Measurements from ENCODE around the gene PANK4.

Gene PANK4

DNA sequence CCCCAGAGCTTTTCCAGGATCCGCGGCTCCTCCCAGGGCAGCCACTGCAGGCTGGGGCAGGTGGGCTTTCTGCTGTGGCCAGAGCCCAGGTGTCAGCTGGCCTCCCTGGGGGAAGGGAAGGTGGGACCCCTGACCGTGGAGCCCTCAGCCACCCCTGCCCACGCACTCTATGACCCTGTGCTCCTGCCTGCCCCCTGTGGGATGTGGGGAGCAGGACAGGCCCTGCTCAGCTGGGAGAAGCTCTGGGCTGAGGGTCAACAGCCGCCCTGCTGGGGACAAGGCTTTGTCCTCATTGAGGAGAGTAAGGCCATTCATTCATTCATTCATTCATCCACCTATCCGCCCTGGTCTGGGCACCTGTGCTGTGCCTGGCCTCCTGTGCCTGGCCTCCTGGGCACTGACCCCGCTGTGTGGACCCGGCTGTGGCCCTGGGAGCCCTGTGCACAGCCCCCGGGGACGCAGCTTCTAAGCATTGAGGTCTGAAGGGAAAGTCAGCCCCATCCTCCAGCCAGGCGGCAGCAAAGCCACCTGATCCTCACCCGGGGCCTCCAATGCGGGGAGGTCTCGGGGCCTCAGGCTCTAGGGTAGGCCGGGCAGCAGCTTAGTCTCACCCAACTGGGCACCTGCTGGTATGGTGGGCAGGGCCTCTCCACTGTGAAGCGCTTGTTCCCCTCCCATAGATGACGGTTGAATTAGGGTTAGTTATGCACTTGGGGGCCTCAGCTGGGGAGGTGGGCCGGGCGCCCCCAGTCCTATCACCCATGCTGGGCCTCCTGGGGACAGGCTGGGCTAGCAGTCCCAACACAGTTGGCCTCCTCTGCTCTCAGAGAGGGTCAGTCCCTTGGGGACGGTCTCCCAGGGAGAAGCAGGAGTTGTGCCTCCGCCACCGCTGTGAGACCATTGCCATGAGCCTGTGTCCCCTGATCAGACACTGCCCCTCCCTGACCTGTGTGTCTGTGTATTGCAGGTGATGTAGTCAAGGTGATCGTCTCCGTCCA, 35.8 kb upstream of the PANK4 start:
- Mint-ChIP-seq H3K27me3 (no peaks in the 10 kb centered on the region), H3K27ac (no peak overlapping the region), H3K4me3 (no peak overlapping the region), H3K36me3 (peaks cover 51% of the 10 kb centered on the region), H3K9me3 (no peaks in the 10 kb centered on the region), H3K4me1 (peaks cover 71% of the 10 kb centered on the region)
- peak; percentile 32 for ATAC-seq

DNA sequence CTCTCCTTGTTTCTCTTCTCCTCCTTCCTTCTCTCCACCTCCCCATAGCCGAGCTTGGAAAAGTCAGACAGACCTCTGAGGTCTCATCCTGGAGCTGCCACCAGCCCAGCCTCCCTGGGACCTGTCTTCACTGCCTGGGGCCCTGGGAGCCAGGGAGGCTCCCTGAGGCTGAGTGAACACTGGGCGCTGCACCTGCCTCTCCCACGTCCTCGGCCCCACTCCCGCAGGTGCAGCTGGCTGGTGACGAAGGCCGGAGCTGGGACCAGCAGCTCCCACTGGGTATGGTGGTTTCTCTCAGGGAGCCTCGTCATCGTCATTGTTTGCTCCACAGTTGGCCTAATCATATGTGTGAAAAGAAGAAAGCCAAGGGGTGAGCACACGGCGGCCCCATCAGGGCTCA, 35.0 kb upstream of the PANK4 start:
- Mint-ChIP-seq H3K27ac (peak overlapping the region; percentile 75), H3K27me3 (no peaks in the 10 kb centered on the region), H3K9me3 (no peaks in the 10 kb centered on the region), H3K36me3 (peaks cover 56% of the 10 kb centered on the region), H3K4me1 (peaks cover 70% of the 10 kb centered on the region), H3K4me3 (peak overlapping the region; percentile 7)
- no peak for ATAC-seq

DNA sequence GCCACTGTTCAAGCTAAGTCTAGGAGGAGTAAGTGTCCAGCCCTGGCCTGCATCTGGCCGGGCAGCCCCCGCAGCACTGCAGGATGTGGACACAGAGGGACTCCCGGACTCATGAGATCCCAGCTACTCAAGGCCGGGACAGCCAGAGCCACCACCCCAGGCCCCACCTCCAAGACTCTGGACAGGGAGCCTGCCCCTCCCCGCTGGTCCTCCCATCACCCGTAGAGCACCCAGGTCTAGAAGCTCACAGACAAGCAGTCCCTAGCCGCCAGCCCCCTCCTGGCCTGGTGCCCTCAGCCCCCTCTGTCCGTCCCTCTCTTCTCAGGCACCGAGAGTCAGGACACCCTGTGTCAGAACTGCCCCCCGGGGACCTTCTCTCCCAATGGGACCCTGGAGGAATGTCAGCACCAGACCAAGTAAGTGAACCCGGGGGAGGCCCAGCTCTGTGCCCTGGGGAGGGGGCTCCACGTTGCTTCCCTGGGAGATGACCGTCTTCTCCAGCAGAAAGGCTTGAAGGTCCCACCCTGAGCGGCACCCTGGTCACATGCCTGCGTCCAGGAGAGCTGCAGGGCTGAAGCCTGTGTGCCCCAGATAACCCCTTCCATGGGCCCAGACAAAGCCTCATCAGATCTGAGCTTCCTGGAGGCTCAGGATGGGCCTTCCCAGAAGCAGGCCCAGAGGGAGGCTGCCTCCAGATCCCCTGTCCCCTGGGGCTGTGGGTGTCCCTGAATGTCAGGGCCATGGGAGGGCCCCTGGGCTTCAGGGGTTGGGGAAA, 34.1 kb upstream of the PANK4 start:
- Mint-ChIP-seq H3K4me1 (peaks cover 68% of the 10 kb centered on the region), H3K9me3 (no peaks in the 10 kb centered on the region), H3K36me3 (peaks cover 57% of the 10 kb centered on the region), H3K4me3 (no peak overlapping the region), H3K27ac (peak overlapping the region; percentile 75), H3K27me3 (no peaks in the 10 kb centered on the region)
- no peak for ATAC-seq

DNA sequence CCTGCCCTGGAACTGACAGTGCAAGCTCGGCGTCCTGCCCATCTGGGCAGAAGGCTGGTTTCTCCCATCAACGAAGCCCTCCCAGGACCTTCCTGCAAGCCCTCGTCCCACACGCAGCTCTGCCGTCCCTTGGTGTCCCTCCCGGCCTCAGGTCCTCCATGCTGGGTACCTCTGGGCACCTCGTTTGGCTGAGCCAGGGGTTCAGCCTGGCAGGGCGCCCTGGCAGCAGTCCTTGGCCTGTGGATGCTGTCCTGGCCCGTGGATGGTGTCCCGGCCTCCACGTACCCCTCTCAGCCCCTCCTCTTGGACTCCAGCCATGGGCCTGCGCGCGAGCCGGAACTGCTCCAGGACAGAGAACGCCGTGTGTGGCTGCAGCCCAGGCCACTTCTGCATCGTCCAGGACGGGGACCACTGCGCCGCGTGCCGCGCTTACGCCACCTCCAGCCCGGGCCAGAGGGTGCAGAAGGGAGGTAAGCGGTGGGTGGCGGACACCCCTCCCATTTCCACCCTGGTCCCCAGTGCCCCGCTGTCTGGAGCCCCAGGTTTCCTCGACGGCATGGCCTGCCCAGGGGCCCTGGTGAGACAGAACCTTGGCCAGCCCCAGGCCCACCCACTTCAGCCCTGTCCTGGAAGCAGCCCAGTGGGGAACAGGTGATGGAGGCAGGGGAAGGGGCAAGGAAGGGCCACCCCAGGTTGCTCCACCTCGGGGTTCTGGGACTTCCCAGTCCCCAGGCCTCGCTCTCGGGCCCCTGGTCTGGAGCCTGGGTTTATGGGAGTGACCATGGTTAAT, 33.3 kb upstream of the PANK4 start:
- Mint-ChIP-seq H3K27ac (peak overlapping the region; percentile 35), H3K27me3 (no peaks in the 10 kb centered on the region), H3K9me3 (no peaks in the 10 kb centered on the region), H3K4me1 (peaks cover 68% of the 10 kb centered on the region), H3K4me3 (peak overlapping the region; percentile 18), H3K36me3 (peaks cover 54% of the 10 kb centered on the region)
- no peak for ATAC-seq

DNA sequence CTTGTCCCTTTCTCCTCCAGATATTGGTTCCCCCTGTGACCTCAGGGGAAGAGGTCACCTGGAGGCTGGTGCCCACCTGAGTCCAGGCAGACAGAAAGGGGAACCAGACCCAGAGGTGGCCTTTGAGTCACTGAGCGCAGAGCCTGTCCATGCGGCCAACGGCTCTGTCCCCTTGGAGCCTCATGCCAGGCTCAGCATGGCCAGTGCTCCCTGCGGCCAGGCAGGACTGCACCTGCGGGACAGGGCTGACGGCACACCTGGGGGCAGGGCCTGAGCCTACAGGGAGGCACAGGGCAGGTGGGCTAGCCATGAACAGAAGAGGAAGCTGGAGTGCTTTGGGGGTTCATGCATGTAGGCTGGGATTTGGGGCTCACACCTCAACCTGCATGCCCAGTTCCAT, 32.5 kb upstream of the PANK4 start:
- H3K4me1 Mint-ChIP-seq, result peaks cover 68% of the 10 kb centered on the region

DNA sequence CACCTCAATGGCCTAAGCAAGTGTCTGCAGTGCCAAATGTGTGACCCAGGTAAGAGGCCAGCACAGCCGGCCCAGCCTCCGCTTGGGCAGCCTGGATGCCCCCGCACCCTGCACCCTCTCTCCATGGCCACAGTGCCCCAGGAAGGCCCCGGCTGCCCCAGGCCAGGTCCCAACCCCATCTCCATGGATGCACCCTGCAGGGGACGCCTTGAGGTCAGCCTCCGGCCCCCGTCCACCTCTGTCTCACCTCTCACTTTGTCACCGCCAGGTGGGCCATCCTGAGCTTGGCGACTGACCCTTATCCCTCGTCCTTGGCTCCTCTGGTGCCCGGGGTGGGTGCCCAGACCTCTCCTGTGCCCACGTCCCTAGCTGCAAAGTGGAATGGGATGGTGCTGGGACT, 32.0 kb upstream of the PANK4 start:
- Mint-ChIP-seq H3K4me3 (peak overlapping the region; percentile 98), H3K4me1 (peaks cover 69% of the 10 kb centered on the region), H3K36me3 (peaks cover 57% of the 10 kb centered on the region), H3K9me3 (no peaks in the 10 kb centered on the region), H3K27ac (peak overlapping the region; percentile 99), H3K27me3 (no peaks in the 10 kb centered on the region)
- ATAC-seq, result no peak

More for the DNA sequence above, 32.5 kb upstream of the PANK4 start:
- ATAC-seq, result no peak
- Mint-ChIP-seq H3K4me3 (peak overlapping the region; percentile 79), H3K27me3 (no peaks in the 10 kb centered on the region), H3K27ac (peak overlapping the region; percentile 99), H3K36me3 (peaks cover 55% of the 10 kb centered on the region), H3K9me3 (no peaks in the 10 kb centered on the region)

DNA sequence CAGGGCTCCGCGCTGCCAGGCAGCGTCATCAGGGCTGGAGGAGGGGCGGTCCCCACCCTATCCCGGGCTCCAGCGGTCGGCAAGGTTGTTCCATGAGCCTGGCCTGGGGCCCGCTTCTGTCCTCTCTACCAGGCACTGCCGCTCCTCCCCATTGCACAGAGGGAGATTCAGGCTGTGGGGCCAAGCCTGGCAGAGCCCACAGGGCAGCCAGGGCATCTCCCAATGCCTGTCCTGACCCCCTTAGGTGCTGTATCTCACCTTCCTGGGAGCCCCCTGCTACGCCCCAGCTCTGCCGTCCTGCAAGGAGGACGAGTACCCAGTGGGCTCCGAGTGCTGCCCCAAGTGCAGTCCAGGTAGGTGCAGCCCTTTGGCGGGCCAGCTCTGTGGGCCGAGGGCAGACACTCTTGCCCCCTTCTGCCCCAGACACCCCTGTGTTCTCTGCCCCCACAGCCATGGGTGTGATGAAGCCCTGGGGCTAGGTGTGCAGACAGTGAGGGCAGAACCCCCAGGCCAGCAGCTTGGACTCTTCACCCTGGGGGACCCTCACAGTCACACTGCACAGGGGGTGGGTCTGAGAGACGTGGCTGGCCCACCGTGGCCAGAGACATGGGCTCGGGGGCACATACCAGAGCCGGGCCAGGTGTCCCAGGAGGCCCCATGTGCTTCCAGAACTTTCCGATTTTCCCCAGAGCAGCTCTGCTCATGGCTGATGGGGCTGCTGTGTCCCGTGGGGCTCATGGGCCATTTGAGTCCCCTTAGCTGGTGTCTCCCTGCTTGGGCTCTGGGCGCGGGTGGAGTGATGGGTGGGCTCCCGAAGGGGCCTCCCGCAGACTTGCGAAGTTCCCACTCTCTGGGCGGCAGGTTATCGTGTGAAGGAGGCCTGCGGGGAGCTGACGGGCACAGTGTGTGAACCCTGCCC, 31.3 kb upstream of the PANK4 start:
- Mint-ChIP-seq H3K27me3 (no peaks in the 10 kb centered on the region), H3K4me3 (peak overlapping the region; percentile 98), H3K9me3 (no peaks in the 10 kb centered on the region), H3K4me1 (peaks cover 66% of the 10 kb centered on the region), H3K27ac (peak overlapping the region; percentile 99), H3K36me3 (peaks cover 52% of the 10 kb centered on the region)
- no peak for ATAC-seq

DNA sequence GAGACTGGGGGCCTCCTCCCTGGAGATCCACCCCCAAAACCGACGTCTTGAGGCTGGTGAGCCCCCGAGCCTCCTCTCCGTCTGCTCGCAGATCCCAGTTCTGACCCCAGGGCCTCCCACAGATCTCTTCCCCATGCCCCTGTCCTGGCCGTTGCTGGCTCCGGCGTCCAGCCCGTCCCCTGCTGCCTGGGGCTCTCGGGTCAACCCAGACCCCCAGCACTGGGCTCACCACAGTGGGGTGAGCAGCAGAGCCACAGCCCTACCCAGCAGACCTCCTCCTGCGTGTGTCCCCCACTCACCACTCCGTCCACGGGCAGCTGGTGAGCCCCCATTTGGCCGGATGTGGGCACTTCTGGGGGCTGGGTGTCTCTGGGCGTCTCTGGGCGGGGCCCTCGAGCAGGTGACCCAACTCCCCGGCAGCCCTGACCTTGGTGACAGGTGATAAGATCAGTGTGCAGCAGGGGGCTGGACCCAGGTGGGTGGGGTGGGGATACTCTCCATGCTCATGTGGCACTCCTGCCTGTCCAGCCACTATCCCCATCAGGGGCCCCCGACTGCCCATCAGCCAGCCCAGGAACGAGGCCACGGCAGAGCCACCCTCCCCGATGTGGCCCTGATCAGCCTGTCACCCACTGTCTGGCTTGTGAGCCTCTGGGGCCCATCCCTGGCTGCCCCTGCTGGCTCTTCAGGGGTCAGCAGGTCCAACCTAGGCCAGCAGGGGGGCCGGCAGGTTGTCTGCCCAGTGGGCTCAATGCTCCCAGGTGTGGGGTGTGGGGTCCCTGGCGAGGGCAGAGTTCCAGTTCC, 30.5 kb upstream of the PANK4 start:
- Mint-ChIP-seq H3K4me3 (peak overlapping the region; percentile 98), H3K9me3 (no peaks in the 10 kb centered on the region), H3K36me3 (peaks cover 51% of the 10 kb centered on the region), H3K27me3 (no peaks in the 10 kb centered on the region), H3K4me1 (peaks cover 68% of the 10 kb centered on the region), H3K27ac (peak overlapping the region; percentile 99)
- ATAC-seq, result peak; percentile 35

DNA sequence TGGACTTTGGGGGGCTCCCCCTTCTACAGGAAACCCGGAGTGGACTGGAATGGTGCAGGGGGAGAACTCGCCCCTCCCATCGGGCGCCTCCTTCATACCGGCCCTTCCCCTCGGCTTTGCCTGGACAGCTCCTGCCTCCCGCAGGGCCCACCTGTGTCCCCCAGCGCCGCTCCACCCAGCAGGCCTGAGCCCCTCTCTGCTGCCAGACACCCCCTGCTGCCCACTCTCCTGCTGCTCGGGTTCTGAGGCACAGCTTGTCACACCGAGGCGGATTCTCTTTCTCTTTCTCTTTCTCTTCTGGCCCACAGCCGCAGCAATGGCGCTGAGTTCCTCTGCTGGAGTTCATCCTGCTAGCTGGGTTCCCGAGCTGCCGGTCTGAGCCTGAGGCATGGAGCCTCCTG, 29.9 kb upstream of the PANK4 start, which contains the start of gene TNFRSF14:
Gene TNFRSF14, plus strand, starts transcription at position 95 of the 401 bp plus-strand sequence. Its CDS starts 294 bp downstream, at position 389.
- Mint-ChIP-seq H3K27ac (peak within 1 kb of the TSS; percentile 99), H3K4me1 (peaks cover 68% of the 10 kb centered on the region), H3K27me3 (no peaks in the 10 kb centered on the region), H3K9me3 (no peaks in the 10 kb centered on the region), H3K36me3 (peaks cover 45% of the 10 kb centered on the region), H3K4me3 (peak within 1 kb of the TSS; percentile 98)
- peak; percentile 72 for ATAC-seq

DNA sequence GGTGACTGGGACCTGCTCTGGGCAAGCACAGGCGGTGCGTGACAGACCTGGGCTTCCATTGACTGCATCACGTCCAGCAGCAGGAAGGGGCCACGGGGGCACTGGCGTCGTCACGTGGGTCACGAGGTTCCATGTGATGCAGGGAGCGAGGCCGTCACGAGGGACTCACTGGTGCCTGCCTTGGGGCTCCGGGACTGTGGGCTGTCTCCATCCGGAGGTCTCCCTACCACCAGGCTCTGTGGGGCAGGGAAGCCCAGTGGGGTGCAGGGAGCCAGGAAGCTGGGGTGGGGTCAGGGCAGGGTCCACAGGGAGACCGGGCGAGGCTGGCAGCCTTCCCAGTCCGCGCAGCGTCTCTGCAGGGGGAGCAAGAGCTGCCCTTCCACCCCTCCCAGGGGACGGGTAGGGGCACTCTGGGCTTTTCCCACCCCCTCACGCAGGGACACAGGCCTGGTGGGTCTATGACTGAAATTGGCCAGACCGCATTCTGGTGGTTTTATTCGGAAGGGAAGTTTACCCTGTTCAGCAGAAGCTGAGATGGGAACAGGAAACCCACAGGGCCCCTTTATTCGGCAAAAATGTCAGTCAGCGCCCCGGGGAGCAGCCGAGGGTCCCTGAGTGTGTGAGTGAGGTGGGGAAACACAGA, 29.4 kb upstream of the PANK4 start:
- Mint-ChIP-seq H3K27ac (peak overlapping the region; percentile 99), H3K4me3 (peak overlapping the region; percentile 98), H3K9me3 (no peaks in the 10 kb centered on the region), H3K27me3 (no peaks in the 10 kb centered on the region), H3K36me3 (peaks cover 40% of the 10 kb centered on the region), H3K4me1 (peaks cover 68% of the 10 kb centered on the region)
- ATAC-seq, result peak; percentile 80

DNA sequence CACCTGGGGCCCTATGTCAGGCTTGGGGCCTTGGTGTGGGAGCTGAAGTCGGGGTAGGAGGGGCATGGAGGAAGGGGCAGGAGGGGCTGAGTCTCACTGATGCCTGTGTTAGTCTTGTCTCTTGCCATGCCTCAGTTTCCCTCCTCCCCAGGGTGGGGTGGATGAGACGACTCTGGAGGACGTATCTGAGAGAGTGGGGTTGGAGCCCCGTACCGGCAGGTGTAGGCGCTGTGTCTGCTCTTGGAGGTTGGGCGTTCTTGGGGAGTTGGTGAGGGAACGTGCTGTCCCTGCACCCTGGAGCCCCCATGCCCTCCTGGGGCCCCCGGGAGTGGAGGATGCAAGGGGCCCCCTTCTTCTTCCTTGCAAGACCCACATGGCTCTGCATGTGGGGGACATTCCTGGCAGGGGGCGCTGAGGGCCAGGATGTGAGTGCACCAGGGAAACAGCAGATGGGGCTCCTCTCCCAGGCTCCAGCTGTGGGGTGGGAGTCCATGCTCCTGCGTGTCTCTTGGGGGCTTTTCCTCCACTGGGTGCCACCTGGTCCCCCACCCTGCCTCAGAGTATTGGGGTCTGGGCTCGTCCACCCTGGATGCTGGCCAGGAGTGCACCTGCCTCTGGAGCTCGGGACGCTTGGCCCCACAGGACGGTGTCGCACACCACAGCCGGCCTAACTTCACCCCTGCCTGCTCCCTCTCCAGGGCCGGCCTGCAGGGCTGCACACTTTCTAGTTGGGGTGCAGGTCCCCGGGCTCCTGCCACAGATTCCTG, 28.4 kb upstream of the PANK4 start:
- Mint-ChIP-seq H3K27ac (peak overlapping the region; percentile 99), H3K36me3 (peaks cover 32% of the 10 kb centered on the region), H3K9me3 (no peaks in the 10 kb centered on the region), H3K4me1 (peaks cover 73% of the 10 kb centered on the region), H3K4me3 (peak overlapping the region; percentile 98), H3K27me3 (no peaks in the 10 kb centered on the region)
- ATAC-seq, result peak; percentile 26

DNA sequence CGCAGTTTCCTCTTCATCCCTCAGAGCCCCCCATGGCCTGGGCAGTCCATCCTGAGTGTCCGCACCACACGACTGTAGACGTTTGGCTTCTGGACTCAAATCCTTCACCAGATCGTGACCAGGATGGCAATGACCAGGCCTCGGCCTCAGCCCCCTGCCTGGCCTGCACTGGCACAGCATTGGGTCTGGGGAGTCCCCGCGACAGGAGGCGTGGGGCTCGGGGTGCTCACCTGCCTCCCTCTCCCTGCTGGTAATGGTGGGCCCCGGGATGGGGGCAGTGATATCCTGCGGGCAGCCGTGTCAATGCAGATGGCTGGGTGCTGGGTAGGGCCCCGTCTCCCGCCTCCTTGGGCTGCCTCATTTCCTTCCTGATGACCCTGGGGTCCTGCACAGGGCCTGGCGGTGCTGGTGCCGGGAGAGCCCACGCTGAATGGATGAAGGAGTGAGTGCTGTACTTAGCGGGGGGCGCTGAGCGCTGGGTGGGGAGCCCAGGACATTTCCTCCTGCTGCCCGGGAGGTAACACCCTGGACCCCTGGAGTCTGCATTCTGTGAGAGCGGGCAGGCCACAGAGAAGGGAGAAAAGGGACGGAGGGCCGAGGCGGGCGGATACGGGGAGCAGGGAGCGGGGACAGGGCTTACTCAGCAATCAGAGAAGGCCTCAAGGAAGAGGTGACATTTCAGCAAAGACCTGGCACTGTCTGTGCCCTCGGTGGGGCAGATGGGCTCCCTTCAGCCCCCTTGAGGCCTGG, 27.6 kb upstream of the PANK4 start:
- Mint-ChIP-seq H3K9me3 (no peaks in the 10 kb centered on the region), H3K4me1 (peaks cover 80% of the 10 kb centered on the region), H3K27ac (peak overlapping the region; percentile 99), H3K4me3 (peak overlapping the region; percentile 98), H3K27me3 (no peaks in the 10 kb centered on the region), H3K36me3 (peaks cover 28% of the 10 kb centered on the region)
- ATAC-seq, result no peak

Data from stimulated activated memory B cell treated with anti-CD40 and anti-IgM and Interleukin-4, amounts not matched to agents 10 μg/mL and 1 μg/mL and 100 μg/mL, for 72 hours (primary cell).